GM21619 (cell line): ENCODE measurements around the gene PLCH2.

Experiments
- ATAC-seq: cut with Tn5 transposase; IDR thresholded peaks from one replicate; pipeline ENCODE4 v1.9.1; 2021; ENCODE audit not compliant: unreplicated experiment

The PLCH2 gene

DNA sequence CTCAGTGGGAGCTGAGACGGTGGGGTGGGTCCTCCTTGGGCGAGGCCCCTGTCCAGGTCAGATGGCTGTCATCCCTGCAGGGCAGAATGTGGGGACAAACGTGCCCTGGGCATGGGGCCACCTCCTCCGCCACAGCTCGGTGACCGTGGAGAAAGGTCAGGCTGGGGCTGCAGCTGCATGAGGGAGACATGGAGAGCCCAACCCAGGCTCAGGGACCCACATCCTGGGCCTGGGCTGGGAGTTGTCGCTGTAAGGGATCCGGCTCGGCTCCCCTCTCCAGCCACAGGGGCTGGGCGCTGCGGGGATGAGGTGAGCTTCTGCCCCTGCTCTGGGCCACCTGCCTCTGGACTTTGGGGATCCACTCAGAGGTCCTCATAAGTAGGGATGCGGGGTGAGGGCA lies 518 bp upstream of the PLCH2 start:
- ATAC-seq = no peak

DNA sequence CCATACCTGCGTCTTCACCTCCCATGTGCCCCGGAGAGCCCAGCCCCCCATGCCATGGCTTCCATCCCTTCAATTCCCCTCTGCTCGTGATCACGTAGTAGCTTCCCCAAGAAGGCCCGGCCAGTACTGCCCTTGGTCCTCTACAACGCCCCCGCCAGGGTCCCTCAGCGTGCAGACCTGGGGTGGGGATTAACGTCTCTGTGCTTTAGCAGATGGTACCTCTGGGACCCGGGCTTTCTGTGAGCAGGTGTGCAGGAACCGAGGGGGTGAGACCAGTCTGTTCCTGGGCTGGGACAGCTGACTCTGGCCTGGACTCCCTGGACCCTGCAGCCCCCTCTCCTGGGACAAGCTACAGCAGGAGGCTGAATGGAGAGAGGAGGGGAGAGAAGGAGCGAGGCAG lies 1.2 kb downstream of the PLCH2 start:
- ATAC-seq = no peak

DNA sequence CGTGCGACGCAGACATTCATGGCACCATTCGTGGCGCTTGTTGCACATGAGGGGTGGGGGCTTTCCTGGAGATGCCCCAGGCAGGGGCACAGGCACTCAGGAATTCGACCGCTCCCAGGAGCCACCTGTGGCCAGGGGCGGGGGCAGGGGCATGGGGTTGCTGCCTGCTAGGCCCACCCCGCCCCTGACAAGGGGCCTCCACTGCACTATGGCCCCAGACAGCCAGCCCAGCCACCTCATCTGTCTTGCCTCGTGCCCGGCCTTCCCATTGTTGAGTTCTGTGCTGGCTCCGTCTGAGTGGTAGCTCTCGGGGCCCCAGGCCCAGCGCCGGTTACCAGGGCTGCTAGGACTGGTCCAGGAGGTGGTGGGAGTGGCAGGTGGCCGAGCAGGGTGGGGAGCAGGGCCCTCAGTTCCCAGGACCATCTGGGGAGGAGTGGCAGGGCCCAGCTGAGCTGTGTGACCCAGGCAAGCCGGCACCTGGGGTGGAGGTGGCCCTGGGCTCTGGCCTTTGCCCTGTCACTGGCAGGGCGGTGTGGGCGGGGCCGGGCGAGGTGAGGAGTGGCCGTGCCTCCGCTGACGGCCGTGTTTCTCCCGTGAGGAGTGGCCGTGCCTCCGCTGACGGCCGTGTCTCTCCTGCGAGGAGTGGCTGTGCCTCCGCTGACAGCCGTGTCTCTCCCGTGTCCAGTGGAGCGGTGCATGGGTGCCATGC lies 1.9 kb downstream of the PLCH2 start:
- no peak for ATAC-seq

DNA sequence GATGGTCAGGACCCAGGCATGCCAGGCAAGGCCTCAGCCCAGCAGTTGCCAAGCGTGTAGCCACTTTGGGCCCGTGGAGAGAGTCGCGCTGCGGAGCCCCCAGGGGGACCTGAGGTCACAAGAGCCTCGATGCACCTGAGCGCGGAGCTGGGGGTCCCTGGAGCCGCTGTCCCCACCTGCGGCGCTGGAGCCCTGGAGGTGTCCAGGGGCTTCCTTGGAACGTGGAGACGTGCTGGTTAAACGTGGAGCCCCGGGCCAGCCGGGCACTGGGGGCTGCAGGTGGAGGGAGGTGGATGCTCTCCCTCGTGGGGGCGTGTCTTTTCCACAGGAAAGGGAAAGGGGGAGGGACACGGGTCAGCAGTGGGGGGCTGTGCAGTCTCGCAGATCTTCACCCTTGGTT lies 3.1 kb downstream of the PLCH2 start:
- ATAC-seq = no peak

DNA sequence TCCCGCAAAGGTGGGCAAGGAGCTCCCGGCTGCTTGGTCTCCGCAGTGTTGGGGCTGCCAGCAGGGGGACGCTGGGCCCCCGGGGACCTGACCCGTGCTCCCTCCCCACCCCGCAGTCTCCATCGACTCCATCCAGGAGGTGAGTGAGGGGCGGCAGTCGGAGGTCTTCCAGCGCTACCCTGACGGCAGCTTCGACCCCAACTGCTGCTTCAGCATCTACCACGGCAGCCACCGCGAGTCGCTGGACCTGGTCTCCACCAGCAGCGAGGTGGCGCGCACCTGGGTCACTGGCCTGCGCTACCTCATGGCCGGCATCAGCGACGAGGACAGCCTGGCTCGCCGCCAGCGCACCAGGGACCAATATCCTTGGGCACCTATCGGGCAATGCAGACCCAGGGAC lies 3.5 kb downstream of the PLCH2 start:
- no peak for ATAC-seq

DNA sequence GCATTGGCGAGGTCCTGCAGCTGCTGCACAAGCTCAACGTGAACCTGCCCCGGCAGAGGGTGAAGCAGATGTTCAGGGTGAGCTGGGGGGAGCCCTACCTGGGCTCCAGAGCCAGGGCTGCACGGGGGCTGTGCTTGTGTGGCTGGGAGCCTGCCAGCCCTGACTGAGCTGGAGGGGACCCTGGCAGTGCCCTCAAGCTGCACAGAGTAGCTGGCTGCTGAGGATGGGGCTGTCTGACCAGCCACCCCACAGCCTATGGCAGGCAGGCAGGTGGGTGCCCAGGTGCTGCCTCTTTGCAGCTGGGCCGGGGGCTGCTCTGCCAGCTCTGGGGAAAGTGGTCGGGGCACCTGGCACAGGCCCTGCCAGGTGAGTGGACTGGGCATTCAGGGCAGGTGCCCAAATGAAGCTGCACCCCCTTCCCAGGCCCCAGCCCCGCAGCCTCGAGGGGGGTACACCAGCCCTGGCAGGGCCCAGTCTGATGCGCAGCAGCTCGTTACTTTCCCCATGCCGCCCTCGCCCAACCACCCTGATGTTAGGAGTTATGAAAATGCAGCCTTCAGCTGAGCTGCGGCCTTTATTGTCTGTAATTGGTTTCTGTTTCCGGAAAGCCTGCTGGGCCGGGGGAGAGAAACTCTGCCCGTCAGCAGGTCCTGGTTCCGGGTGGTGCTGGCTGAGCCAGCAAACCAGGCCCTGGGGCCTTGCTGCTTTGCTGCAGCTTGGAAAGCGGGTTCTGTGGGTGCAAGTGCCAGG lies 4.3 kb downstream of the PLCH2 start:
- ATAC-seq = no peak

DNA sequence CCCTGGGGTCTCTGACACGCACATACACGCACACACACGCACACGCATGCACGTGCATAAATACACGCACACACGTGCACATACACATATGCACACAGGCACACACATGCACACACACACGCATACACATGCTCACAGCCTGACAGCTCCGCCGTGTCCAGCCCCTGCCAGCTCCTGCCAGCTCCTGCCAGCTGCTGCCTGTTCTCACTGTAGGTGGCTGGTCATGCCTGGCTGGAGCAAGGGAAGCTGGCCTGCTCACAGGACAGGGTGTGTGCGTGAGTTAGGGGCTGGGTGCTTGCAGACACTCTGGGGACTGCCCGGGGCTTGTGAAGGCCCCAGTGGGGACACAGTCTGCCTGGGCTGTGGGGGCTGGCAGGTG lies 4.9 kb downstream of the PLCH2 start:
- ATAC-seq = no peak

DNA sequence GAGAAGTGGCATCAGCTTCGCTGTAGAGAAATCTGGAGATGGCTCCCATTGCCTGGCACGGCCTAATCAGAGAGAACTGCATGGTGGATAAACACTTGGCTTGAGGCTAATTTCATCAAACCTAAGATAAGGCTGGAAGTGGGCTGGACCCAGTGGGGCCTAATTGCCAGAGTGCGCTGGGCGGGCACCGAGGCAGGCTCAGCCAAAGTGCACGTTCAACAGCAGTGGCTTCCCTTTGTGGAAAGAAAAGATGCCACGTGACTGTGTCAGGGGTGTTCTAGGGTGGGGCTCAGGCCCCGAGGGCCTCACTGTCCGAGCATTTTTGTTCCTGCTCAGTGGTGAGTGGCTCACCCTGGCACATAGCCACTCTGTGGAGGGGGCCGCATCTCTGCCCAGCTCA lies 5.8 kb downstream of the PLCH2 start:
- ATAC-seq = no peak

DNA sequence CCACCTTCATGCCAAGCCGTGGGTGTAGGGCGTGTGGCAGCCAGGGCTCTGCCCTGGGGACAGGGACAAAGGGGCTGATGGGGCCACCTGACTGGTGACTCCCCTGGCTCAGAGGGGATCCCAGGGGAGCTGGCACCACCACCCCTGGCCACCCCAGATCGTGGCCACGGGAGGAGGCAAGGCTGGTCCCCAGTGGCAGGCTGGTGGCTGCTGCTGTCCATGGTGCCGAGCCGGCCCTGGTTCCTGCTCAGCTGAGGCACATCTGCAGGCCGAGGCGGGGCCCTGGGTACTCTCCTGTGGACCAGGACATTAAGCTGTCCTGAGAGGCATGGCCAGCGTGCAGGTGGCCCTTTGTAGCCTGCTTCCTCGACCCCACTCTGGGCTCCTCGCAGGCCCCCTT lies 6.5 kb downstream of the PLCH2 start:
- no peak for ATAC-seq

DNA sequence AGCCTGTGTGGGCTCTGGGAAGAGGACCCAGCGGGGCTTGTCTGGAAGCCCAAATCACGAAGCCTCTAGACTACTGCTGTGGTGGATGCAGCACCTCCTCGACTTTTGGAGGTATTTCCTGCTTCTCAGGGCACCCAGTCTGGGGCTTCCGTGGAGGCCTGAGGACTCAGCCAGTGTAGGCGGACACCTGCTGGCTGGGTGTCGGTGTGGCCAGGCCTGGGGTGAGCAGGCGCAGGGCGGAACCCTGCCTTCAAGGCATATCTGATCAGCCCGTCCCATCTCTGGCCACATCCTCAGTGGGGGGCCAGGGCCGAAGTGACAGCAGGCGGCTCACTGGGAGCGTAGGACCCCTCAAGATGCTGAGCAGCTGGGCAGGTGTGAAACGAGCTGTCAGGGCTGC lies 6.9 kb downstream of the PLCH2 start:
- no peak for ATAC-seq

DNA sequence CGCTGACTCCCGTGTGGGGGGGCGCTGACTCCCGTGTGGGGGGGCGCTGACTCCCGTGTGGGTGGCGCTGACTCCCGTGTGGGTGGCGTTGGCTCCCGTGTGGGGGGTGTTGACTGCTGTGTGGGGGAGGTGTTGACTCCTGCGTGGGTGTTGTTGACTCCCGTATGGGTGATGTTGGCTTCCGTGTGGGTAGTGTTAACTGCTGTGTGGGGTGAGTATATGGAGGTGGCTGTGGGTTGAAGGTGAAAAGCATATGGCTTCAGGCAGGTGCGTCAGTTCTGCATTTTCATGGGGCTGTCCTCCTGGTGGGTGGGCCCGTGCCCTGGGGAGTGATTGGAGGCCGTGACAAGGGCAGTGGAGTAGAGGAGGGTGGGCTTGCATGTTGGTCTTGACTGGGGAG lies 7.9 kb downstream of the PLCH2 start:
- ATAC-seq = no peak

DNA sequence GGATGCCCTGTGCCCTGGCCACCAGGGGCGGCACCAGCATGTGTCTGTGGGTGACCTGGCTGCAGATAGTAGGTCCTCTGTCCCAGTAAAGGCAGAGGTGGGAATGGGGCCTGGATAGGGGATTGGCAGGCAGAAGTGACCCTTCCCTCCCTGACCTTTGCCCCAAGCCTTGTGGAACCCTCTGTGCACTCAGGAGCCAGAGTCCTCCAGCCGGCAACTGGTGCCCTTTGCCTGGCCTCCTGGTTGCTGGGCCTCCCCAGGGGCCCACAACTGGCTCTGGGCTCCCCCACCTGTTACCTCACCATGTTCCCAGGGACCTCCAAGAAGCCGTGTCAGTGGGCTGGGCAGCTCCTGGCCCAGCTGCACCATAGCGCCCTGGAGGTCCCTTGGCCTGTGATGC lies 10.0 kb downstream of the PLCH2 start:
- no peak for ATAC-seq

DNA sequence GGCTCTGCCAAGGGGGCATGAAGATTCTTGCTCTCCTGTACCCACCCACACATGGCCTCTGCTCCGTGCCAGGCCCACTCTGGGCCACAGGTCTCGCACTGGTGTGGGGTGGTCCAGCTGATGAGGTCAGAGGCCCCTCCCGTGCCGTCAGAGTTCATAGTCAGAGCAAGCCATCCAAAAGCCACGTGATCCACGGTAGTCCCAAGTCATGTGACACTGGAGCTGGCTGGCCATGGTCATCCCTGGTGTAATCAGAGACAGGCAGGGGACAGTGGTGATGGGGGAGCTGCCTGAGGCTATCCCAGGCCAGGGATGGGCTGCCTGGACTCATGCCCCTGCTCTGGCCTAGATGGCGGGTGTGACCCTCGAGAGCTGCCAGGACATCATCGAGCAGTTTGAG lies 10.5 kb downstream of the PLCH2 start:
- no peak for ATAC-seq

DNA sequence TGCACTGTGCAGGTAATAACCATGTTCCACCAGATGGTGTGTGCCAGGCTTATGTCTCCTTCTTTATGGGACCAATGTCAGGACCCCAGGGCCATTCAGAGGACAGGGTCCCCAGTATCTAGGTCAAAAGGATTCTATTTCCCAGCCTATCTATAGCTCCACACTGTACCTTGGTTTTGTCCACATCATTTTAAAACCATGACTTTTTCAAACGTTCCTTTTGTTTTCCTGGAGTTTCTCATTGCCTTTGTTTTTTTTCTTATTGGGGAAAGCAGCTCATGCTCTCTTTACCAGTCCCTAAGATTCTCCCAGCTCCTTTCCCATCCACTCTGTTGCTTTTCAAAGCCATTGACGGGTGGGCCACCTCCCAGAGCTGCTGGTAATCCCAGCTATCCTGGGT lies 12.6 kb downstream of the PLCH2 start:
- no peak for ATAC-seq

DNA sequence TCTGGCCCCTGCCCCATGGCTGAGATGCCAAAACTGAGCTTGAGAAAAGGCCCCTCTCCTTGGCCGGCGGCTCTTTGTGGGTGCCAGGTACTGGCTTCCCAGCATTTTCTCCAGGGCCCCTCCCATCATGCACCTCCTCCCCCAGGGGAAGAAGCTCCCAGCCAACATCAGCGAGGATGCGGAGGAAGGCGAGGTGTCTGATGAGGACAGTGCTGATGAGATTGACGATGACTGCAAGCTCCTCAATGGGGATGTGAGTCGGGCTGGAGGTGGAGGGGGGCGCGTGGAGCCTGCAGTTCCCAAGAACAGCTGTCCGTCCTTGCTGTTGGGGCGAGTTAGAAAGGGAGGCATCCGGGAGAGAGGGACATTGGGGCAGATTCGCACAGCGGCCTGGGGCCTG lies 13.5 kb downstream of the PLCH2 start:
- ATAC-seq = no peak

DNA sequence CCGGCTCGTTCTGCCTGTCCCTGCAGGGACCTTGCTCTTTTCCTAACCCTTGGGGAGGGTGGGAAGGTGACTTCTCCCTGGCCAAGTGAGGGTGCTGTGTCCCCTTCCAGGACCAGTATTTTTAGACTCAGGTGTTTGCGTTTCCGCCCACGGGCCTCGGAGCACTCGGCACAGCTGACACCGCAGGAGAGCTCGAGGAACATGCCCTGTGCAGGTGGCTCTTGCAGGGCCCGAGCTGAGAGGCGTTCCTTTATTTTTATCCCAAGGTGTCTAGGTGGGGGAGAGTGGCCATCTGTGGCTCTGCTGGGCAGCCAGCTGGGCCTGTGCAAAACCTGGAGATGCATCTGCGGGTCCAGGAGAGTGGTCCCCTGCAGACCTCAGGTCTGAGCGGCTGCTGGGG lies 16.0 kb downstream of the PLCH2 start:
- no peak for ATAC-seq

DNA sequence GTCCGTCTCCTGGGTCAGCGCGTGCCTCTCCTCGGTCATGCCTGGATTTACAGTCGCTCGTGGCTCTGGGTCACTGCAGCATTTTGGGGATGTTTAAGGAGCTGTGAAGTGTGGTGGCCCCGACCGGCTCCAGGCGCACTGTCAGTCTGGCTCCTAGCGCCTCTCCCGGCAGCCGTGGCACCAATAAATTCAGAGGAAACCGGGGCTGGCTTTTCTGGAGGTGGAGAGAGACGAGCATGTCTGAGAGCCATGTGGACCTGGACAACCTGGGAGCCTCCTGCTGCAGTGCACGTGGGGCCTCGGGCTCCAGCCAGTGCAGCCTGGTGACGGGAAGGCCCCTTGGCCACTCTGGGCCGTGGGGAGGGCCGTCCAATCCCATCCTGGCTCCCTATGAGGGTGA lies 17.1 kb downstream of the PLCH2 start:
- no peak for ATAC-seq

DNA sequence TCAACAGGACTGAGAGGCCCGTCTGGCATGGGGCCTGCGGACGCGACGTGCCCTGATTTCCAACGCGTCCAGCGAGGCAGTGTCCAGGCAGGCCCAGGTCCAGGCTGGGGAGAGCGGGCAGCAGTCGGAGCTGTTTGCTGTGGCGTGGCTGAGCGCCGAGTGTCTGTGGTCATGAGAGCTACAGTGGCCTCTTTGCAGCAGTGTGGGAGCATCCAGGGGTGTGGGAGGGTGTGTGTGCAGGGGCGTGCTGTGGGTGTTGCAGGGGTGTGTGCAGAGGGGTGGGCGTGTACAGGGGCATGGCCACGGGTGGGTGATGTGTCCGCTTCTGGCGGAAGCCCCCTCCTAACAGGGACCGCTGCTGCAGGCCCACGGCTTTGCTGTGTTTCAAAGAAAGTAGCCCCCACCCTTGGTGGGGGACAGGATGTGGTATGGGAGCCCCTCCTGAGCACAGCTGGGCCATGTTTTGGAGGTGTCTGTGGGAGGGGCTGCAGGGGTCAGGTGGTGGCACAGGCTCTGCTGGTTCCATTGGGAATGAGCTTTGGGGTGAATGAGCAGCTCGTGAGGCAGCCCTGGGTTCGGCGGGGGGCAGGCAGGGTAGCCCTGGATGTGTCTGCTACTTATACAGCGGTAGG lies 17.7 kb downstream of the PLCH2 start:
- no peak for ATAC-seq

DNA sequence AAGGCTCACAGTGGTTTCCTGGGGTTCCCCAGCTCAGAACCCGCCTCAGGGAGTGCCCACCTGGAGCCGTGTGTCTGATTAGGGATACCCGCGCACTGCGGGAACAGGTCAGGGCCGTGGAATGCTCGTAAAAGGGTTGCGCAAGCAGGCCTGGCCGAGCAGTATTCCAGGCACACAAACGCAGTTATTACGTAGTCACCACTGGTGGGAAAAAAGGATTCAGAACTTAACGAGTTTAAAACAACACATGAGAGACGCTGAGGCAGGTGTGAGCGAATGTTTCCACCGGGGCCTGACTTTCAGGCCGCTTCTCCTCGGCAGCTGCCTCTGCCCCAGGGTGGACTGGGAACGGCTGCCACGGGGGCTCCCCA lies 18.2 kb downstream of the PLCH2 start:
- ATAC-seq = no peak

DNA sequence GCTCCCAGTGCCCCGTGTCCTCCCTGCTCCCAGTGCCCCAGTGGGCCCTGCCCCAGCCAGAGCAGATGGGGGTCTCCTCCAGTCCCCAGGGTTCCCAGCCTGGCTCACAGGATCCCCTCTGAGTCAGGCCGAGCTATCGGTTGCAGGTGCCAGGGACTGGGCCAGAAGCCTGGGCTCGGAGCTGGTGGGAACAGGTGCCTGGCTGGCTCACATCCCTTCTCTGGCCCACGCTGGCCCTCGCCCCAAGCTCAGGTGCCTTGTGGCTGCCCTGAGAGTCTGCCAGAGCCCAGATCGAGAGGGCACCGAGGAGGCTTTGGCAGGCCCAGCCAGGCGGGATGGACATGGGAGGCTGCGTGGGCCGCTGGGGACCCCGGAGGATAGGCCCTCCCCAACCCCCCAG lies 18.9 kb downstream of the PLCH2 start:
- no peak for ATAC-seq

DNA sequence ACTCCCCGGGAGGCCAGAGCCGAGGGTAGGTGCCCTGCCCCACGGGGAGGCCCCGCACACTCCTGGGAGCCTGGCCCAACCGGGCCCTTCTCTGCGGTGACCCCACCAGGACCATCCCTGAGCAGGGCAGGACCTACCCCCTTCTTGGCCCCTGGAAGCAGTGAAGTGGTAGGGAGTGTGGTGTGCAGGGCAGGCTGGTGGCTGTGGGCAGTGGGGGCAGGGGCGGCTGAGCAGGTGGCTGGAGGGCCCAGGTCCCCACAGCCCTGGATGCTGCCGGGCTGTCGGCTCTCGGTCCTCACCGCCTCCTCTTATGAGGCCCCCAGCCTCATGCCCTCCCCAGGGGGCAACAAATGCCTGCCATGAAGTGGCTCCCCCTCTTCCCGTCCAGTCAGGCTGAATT lies 19.5 kb downstream of the PLCH2 start:
- ATAC-seq = no peak

DNA sequence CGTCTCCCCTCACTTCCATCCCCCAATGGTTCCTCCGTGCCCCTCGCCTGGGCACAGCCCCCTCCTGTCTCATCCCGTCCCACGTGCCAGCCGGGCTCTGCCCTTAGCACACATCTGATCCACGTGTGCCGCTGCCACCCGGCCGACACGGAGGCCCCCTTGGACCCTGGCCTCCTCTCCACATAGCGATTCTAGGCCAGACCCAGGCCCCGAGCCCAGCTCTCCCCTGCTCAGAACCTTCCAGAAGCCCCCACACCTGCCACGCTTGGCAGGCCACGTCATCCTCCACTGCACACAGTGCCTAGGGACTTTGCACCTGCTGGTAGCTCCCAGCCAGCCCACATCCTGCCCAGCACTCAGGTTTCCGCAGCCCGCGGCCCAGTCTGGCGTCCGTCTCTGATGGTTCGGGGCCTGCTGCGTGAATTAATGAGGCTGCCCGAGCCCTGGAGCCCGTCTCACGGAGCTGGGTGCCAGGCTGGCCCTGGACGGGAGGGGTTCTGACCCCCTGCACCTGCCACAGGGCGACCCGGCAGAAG lies 20.1 kb downstream of the PLCH2 start:
- no peak for ATAC-seq
